ENCODE measurements around the gene ZNF335. TPM values are rescaled to one million over a fixed set of nuclear protein-coding genes. Genes with fewer than 3 reads are reported as not detected.

Gene ZNF335
- 22.3 TPM for total RNA-seq

GRCh38 chr20:45971675-45972499 lies at the start of gene ZNF335:
ZNF335 (minus strand) TSS chr20:45972203; CDS start chr20:45971410, 793 bp downstream.
- intact Hi-C loops (cut with DNase I) = no loop called here
- DNase-seq (ENCODE audit: low spot score) (peak; percentile 96), ATAC-seq (peak; percentile 96)

GRCh38 chr20:46020555-46020954 lies 48.6 kb upstream of the ZNF335 start:
- ATAC-seq (no peak), DNase-seq (ENCODE audit: low spot score) (no peak)
- intact Hi-C loops (cut with DNase I) = no loop called here

- ATAC-seq (no peak), DNase-seq (ENCODE audit: low spot score) (no peak)
- intact Hi-C loops (cut with DNase I) = no loop called here
Observed at GRCh38 chr20:46018611-46019010, 46.6 kb upstream of the ZNF335 start.

GRCh38 chr20:46018112-46018511 lies 46.1 kb upstream of the ZNF335 start:
- intact Hi-C loops (cut with DNase I) = no loop called here
- ATAC-seq = no peak
- DNase-seq (ENCODE audit: low spot score) = no peak

GRCh38 chr20:46017272-46017671 lies 45.3 kb upstream of the ZNF335 start:
- no peak for DNase-seq (ENCODE audit: low spot score)
- ATAC-seq = no peak
- intact Hi-C loops (cut with DNase I) = no loop called here

- intact Hi-C loops (cut with DNase I) = no loop called here
- DNase-seq (ENCODE audit: low spot score) = no peak
- ATAC-seq = no peak
Observed at GRCh38 chr20:46014517-46015396, 42.8 kb upstream of the ZNF335 start.

- DNase-seq (ENCODE audit: low spot score) = peak; percentile 79
- intact Hi-C loops (cut with DNase I) = no loop called here
- peak; percentile 67 for ATAC-seq
Observed at GRCh38 chr20:46013829-46014516, 42.0 kb upstream of the ZNF335 start.

- intact Hi-C loops (cut with DNase I) = no loop called here
- ATAC-seq (no peak), DNase-seq (ENCODE audit: low spot score) (no peak)
Observed at GRCh38 chr20:46013322-46013828, 41.4 kb upstream of the ZNF335 start.

- no peak for ATAC-seq
- intact Hi-C loops (cut with DNase I) = no loop called here
- DNase-seq (ENCODE audit: low spot score) = no peak
Observed at GRCh38 chr20:46012921-46013320, 40.9 kb upstream of the ZNF335 start.

GRCh38 chr20:46011631-46012482 lies 39.9 kb upstream of the ZNF335 start:
- peak; percentile 73 for DNase-seq (ENCODE audit: low spot score)
- intact Hi-C loops (cut with DNase I) = no loop called here
- no peak for ATAC-seq

GRCh38 chr20:46010491-46011391 lies 38.7 kb upstream of the ZNF335 start:
- DNase-seq (ENCODE audit: low spot score) (no peak), ATAC-seq (peak; percentile 42)
- intact Hi-C loops (cut with DNase I) = no loop called here

- DNase-seq (ENCODE audit: low spot score) = no peak
- intact Hi-C loops (cut with DNase I) = no loop called here
- ATAC-seq = no peak
Observed at GRCh38 chr20:46009816-46010215, 37.8 kb upstream of the ZNF335 start.

- DNase-seq (ENCODE audit: low spot score) (no peak), ATAC-seq (no peak)
- intact Hi-C loops (cut with DNase I) = no loop called here
Observed at GRCh38 chr20:46007671-46008070, 35.7 kb upstream of the ZNF335 start.

GRCh38 chr20:46006964-46007363 lies 35.0 kb upstream of the ZNF335 start:
- intact Hi-C loops (cut with DNase I) = no loop called here
- ATAC-seq (no peak), DNase-seq (ENCODE audit: low spot score) (no peak)

GRCh38 chr20:46006022-46006705 lies 34.2 kb upstream of the ZNF335 start:
- DNase-seq (ENCODE audit: low spot score) = no peak
- ATAC-seq = no peak
- intact Hi-C loops (cut with DNase I) = no loop called here

GRCh38 chr20:46004889-46005473 lies 33.0 kb upstream of the ZNF335 start:
- ATAC-seq = peak; percentile 83
- DNase-seq (ENCODE audit: low spot score) = no peak
- intact Hi-C loops (cut with DNase I) = no loop called here

- no peak for DNase-seq (ENCODE audit: low spot score)
- intact Hi-C loops (cut with DNase I) = no loop called here
- ATAC-seq = peak; percentile 70
Observed at GRCh38 chr20:46004187-46004586, 32.2 kb upstream of the ZNF335 start.
